Middle frontal gyrus (tissue), 1 donor: Measurements from ENCODE around the gene POLG.

ENCODE experiments used
- DNase-seq: peaks from one replicate; pipeline ENCODE4 v3.0.0-alpha.2; 2015; ENCODE audit warnings: low spot score; ENCODE audit errors: extremely low spot score

The POLG gene

GRCh38 chr15:89327113-89327512, 7.5 kb downstream of the POLG start:
- DNase-seq: no peak

- DNase-seq: no peak
These were observed 8.3 kb downstream of the POLG start for GRCh38 chr15:89326316-89326715.

DNA sequence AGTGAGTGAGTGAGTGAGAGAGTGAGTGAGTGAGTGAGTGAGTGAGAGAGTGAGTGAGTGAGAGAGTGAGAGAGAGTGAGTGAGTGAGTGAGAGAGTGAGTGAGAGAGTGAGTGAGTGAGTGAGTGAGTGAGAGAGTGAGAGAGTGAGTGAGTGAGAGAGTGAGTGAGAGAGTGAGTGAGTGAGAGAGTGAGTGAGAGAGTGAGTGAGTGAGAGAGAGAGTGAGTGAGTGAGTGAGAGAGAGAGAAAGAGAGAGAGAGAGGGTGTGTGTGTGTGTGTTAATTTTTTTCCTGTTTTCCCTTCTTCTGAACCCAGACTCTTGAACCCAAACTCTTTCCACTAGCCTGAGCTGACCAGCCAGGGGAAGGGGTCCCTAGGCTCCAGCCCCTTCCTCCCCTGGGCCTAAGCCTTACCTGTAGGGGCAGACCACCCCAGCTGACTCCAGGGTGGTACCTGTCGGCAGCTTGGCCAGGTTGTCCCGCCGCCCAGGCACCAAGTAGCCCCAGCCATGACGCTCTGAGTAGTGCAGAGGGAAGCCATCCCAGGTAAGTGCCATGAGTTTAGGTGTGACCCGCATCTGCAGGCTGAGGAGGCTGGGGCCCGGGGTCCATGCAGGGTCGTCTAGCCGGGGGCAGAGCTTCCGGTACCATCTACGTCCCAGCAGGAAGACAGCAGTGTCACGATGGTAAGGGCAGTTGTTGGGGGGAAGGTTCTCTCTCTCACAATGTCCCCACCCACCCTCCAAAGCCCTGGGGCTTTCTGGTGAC, 9.4 kb downstream of the POLG start:
- DNase-seq: no peak

DNA sequence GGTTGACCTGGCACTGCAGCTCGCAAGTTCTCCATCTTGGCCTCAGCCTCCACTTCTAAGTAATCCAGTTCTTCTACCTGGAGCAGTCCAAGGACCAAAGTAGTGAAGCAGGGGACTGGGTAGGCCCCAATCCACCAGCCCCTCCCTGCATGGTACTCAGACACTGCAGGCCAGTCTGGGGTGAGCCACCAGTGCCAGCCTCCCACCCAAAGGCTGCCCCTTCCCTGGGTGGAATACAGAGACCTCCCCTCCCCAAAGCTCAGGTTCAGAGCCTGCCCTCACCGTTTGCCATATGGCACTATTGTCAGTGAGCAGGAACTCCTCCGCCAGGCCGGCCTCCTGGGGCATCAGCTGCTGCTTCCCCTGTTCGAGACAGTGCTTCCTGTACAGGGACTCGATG, 10.8 kb downstream of the POLG start:
- no peak for DNase-seq

DNA sequence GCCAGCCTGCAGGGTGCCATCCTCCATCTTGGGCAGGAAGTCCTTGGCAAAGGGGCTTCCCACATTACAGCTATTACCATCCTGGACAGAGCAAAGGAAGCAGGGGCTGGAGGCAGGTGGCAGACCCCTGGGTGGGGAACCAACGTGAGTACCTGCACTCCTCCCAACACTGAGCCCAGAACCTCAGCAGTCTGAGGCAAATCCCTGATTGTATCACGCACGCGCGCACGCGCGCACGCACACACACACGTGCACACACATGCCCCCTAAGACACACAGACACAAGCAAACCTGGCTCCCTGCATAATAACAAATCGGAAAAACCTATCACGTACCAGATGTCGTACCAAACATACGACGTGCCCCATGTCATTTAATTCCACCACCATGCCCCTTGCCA, 11.8 kb downstream of the POLG start:
- no peak for DNase-seq

- no peak for DNase-seq
These were observed 12.9 kb downstream of the POLG start for GRCh38 chr15:89321521-89322410.

GRCh38 chr15:89320200-89320599, 14.4 kb downstream of the POLG start:
- no peak for DNase-seq

- DNase-seq: no peak
These were observed 14.9 kb downstream of the POLG start for GRCh38 chr15:89319678-89320077.

GRCh38 chr15:89317186-89317720, 17.4 kb downstream of the POLG start:
- DNase-seq: no peak

DNA sequence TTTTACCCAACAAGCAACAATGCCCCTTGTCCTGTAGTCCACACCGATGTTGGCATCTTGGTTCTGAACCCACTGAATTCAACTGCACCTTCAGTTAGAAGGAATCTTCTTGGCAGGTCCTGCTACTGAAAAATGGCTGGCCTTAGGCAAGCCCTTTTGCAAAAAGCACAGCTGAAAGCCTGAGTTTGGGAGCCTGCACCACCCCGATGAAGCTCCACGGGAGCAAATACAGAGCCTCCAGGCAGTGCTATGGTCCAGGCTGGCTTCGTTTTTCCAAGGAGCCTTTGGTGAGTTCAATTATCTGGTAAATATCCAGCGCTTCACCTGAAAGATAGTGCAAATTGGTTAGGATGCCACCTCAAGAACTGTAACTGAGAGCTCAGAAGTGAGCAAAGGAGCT, 18.1 kb downstream of the POLG start:
- DNase-seq: no peak

DNA sequence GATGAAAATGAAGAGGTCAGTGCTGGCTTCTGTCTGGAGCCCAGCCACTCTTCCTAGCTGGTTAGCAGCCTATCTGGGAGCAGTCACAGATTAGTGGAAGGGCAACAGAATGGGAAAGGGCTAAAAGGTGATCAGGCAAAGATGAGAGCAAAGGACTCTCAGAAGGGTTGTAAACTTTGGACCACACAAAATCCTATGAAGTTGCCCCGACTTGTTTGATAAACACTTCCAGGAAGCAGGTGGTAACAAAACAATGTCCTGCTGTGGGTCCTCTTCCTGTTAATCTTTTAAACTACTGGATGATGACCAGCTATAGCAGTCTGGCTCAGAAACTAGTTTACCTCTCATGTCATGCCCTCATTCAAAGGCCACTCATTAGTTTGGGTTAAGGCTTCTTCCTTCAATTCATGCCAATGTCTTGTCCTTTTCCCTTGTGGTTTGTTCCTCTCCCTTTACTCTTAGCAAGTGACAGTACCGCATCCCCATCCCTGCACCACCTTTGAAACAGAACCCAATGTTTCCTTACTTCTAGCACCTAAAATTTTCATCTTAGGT, 19.2 kb downstream of the POLG start:
- DNase-seq: no peak

GRCh38 chr15:89309993-89310392, 24.6 kb downstream of the POLG start:
- DNase-seq: no peak

DNA sequence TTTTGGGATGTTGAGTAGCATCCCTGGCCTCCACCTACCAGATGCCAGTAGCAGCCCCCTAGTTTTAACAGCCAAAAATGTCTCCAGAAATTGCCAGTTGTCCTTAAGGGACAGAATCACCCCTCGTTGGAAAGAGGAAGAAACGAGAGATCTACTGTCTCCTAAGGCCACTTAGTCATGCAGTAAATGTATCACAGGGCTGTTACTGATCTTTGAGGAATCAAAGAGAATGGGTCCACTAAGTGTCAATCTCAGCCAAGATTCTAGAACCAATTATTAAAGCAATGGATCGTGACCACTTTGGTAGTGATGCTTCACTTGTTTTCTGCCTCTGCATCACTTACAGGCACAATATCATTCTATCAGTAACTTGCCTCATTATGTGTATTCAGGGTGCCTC, 26.4 kb downstream of the POLG start:
- DNase-seq: no peak

DNA sequence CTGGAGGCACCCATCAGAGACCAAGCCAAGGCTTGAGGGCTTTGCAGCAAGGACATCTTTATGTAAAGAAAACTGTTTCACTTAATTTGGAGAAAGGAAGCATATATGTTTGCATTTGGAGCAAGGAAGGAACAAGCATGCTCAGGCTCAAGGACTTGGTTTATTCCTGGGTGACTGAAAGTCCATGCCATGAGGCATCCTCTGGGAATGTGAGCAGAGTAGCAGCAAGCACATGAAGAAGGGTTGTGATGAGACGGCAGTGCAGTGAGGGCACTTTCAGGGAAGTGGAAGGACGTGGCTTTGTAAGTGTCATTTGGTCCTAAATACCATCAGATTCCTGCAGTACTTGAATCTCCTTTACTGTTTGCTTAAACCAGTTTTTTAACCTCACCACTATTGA, 26.8 kb downstream of the POLG start:
- DNase-seq: no peak

DNA sequence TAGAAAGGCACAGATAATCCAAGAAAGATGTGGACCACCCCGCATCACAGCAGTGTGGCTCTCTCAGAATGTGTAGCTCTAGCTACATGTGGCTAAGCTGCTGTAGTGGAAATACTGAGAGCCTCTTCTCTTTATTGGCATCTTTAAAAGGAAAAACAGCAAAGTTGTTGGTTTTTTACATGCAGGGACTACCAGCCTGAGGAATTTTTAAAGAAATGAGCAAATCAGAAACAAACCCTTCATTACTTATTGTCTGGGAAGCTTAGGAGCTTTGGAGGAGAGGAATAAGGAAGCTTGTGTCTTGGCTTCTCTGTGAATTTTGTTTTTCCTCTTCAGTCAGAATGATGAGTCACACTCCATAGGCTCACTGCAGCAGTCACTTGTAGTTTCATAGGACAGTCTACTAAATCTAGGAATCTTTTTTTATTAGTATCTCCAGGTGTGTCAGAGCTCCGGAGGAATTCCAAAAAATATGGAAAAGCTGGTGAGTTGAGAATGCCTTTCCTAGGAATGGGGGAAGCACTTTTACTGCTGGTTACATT, 27.5 kb downstream of the POLG start:
- DNase-seq: no peak

GRCh38 chr15:89305395-89305794, 29.2 kb downstream of the POLG start:
- DNase-seq: no peak

DNA sequence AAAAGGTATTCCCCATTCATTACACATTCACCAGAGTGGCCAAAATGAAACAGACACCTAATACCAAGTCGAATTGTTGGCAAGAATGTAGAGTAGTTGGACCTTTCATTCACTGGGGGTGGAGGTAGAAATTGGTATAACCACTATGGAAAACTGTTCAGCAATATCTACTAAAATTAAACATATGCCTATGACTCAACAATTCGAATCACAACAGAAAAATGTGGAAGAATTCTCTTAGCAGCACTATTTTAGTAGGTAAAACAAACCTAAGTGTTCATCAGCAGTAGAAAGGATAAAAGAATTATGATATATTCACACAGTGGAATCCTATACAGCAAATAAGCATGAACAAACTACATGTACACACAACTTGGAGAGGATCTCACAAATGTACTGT, 30.6 kb downstream of the POLG start:
- no peak for DNase-seq

- no peak for DNase-seq
These were observed 33.1 kb downstream of the POLG start for GRCh38 chr15:89301304-89302089.

GRCh38 chr15:89299896-89300295, 34.7 kb downstream of the POLG start:
- no peak for DNase-seq

DNA sequence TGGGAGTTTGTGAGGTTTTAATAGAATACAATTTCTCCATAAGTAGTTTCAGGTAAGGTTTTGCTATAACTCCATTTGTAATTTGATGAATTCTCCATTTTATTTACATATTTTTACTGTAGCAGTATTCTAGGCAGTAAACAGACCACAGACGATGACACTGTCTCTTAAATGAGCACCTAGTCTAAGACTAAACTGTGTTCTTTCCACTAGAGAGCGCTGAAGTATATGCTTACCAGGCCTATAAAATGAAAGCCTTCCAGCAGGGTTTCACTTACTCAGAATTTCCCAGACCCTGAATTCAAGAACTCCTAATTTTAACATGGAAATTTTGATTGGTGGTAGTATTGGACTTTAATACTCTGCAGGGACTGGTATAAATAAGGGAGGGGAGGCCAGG, 41.6 kb downstream of the POLG start:
- no peak for DNase-seq

GRCh38 chr15:89291934-89292438, 42.6 kb downstream of the POLG start:
- no peak for DNase-seq
